Osteocyte (in vitro differentiated cells): Measurements from ENCODE around the gene MARF1. TPM values are rescaled to one million over a fixed set of nuclear protein-coding genes. Genes with fewer than 3 reads are reported as not detected.

Experiments used
- DNase-seq: peaks from one replicate; pipeline ENCODE4 v3.0.0; 2021; ENCODE audit warnings: mixed read lengths; ENCODE audit not compliant: unreplicated experiment; ENCODE audit errors: extremely low spot score
- H3K27ac Mint-ChIP-seq: one replicate; pipeline ENCODE4 v1.8.0; 2021; ENCODE audit warnings: mild to moderate bottlenecking, mixed read lengths; ENCODE audit not compliant: unreplicated experiment
- H3K27me3 Mint-ChIP-seq: one replicate; pipeline ENCODE4 v1.8.0; 2021; ENCODE audit warnings: mixed read lengths; ENCODE audit not compliant: unreplicated experiment
- H3K36me3 Mint-ChIP-seq: one replicate; pipeline ENCODE4 v1.8.0; 2021; ENCODE audit warnings: mixed read lengths; ENCODE audit not compliant: unreplicated experiment
- H3K4me1 Mint-ChIP-seq: one replicate; pipeline ENCODE4 v1.8.0; 2021; ENCODE audit warnings: mixed read lengths; ENCODE audit not compliant: unreplicated experiment
- H3K4me3 Mint-ChIP-seq: one replicate; pipeline ENCODE4 v1.8.0; 2021; ENCODE audit warnings: mild to moderate bottlenecking, moderate library complexity, mixed read lengths; ENCODE audit not compliant: unreplicated experiment
- H3K9me3 Mint-ChIP-seq: one replicate; pipeline ENCODE4 v1.8.0; 2021; ENCODE audit warnings: mixed read lengths; ENCODE audit not compliant: unreplicated experiment
- total RNA-seq: library from RNA; stranded (reverse); gene quantifications from 2 replicates; pipeline ENCODE4 v1.2.1, GENCODE V29; 2021
- TF ChIP-seq, protein P1 (sequence below): fragments of 200-600 bp; sonication (generic); IDR thresholded peaks from 2 replicates; pipeline ENCODE4 v1.5.0; 2021; ENCODE audit warnings: antibody characterized with exemption, mild to moderate bottlenecking, moderate library complexity

The MARF1 gene
- total RNA-seq, 1 donor from 2014 or later: 83.0 TPM

DNA sequence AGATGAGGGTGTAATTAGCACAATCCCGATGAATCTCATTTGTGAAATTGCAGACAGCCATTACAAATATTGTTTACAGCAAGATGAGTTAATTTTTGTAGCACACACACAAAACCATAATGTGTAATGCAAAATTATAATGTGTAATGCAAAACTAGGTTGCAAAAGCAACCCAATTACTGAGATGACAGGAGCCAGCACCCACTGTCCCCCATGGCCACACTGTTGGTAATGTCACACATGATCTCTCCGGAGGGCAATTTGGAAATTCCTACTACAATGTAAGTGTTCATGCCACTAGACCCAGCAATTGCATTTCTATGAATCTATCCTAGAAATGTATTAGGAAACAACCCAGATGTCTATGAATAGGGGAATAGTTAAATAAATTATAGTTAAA, 76.9 kb downstream of the MARF1 start:
- H3K4me3 Mint-ChIP-seq: no peak overlapping the region
- H3K36me3 Mint-ChIP-seq: peaks cover 16% of the 10 kb centered on the region
- no peak overlapping the region for H3K27ac Mint-ChIP-seq
- H3K27me3 Mint-ChIP-seq: no peaks in the 10 kb centered on the region
- no peak for DNase-seq
- H3K4me1 Mint-ChIP-seq: peaks cover 3% of the 10 kb centered on the region
- TF ChIP-seq, protein P1, sequence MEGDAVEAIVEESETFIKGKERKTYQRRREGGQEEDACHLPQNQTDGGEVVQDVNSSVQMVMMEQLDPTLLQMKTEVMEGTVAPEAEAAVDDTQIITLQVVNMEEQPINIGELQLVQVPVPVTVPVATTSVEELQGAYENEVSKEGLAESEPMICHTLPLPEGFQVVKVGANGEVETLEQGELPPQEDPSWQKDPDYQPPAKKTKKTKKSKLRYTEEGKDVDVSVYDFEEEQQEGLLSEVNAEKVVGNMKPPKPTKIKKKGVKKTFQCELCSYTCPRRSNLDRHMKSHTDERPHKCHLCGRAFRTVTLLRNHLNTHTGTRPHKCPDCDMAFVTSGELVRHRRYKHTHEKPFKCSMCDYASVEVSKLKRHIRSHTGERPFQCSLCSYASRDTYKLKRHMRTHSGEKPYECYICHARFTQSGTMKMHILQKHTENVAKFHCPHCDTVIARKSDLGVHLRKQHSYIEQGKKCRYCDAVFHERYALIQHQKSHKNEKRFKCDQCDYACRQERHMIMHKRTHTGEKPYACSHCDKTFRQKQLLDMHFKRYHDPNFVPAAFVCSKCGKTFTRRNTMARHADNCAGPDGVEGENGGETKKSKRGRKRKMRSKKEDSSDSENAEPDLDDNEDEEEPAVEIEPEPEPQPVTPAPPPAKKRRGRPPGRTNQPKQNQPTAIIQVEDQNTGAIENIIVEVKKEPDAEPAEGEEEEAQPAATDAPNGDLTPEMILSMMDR: no peak
- H3K9me3 Mint-ChIP-seq: no peaks in the 10 kb centered on the region

DNA sequence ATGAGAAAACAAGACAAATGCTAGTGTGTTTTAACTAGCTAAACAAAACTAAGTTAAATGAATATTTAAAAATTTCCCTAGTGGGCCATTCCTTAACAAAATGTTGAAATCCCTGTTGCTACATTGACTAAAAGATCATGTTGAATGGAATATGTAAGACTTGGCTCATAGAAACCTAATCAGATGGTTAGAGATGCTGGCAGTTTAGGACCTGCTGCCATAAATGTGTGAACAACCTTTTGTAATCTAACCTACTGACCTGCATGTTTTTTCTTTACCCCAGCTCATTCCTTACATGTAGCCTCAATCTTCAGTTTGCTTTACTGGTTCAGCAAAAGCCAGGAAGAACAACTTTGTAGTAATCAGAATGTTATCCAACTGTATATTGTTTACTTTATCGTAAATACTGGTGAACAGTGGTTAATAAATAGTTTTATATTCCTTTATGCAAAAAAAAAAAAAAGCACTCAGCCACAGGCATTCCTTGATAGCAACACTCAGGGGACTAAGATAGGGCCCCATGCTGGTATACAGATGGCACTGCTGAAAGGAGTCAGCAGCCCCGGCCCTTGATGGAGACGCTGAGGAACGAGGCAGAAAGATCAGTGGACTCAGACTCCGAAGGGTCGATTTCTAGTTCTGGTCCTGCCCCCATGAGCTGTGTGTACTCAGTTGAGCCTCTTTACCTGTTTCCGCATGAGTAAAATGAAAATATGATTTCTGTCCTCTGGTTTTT, 78.2 kb downstream of the MARF1 start:
- H3K9me3 Mint-ChIP-seq: no peaks in the 10 kb centered on the region
- H3K4me1 Mint-ChIP-seq: peaks cover 3% of the 10 kb centered on the region
- TF ChIP-seq, protein P1: no peak
- peaks cover 13% of the 10 kb centered on the region for H3K36me3 Mint-ChIP-seq
- no peak overlapping the region for H3K27ac Mint-ChIP-seq
- no peaks in the 10 kb centered on the region for H3K27me3 Mint-ChIP-seq
- H3K4me3 Mint-ChIP-seq: no peak overlapping the region
- no peak for DNase-seq

DNA sequence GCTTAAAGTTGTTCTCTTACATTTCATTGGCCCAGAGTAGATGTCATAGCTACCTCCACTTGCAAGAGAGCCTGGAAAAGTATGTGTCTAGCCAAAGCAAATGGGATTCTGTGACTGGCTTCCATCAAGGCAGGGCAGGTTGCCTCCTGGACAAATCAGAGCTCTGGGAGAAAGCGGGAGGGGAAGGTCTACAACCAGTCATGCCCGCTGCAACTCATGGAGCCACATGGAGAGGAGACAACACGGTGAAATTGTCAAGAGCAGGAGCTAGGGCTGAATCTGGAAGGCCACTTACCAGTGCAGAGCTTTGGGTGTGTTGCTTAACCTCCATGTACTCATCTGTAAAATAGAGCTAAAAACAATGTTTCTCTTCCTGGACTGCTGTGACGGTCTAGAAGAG, 83.8 kb downstream of the MARF1 start:
- Mint-ChIP-seq H3K4me1 (peaks cover 3% of the 10 kb centered on the region), H3K36me3 (peaks cover 9% of the 10 kb centered on the region), H3K27me3 (no peaks in the 10 kb centered on the region), H3K4me3 (no peak overlapping the region), H3K9me3 (no peaks in the 10 kb centered on the region), H3K27ac (no peak overlapping the region)
- no peak for DNase-seq
- TF ChIP-seq, protein P1: no peak

DNA sequence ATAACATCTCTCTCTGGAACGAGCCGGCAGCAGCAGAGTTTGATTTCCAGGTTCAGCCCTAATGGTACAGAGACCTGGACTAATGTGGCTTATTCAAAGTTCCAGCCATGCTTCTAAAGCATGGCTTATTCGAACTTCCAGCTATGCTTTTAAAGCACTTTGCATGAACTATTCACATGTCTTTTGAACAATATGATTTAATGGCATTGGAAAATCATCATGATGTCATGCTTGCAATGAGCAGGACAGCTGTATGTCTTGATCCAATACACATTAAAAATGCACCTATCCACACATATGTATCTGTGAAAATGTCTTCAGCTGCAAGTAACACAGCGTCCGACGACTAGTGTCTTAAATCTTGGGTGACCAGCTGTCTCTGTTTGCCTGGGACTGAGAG, 85.7 kb downstream of the MARF1 start:
- DNase-seq: no peak
- H3K4me3 Mint-ChIP-seq: no peak overlapping the region
- H3K27me3 Mint-ChIP-seq: no peaks in the 10 kb centered on the region
- H3K9me3 Mint-ChIP-seq: no peaks in the 10 kb centered on the region
- TF ChIP-seq, protein P1: no peak
- peaks cover 6% of the 10 kb centered on the region for H3K36me3 Mint-ChIP-seq
- H3K27ac Mint-ChIP-seq: no peak overlapping the region
- H3K4me1 Mint-ChIP-seq: no peaks in the 10 kb centered on the region

DNA sequence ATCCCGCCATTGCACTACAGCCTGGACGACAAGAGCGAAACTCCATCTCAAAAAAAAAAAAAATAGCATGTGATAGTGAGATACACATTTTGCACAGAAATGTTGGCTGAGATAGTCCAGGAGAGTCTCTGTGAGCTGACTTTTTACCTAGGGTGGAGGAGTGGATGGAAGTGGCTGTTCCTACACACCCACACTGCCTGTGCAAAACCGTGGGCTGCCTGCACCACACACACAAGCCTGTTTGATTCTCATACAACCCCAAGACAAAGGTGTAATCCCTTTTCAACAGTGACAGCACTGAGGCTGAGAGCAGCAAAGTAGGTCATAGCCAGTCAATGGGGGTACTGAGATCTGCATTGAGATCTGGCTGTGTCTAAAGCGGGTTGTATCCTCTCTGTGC, 86.8 kb downstream of the MARF1 start:
- no peak overlapping the region for H3K27ac Mint-ChIP-seq
- no peaks in the 10 kb centered on the region for H3K4me1 Mint-ChIP-seq
- no peak for DNase-seq
- H3K36me3 Mint-ChIP-seq: peaks cover 6% of the 10 kb centered on the region
- H3K27me3 Mint-ChIP-seq: no peaks in the 10 kb centered on the region
- no peaks in the 10 kb centered on the region for H3K9me3 Mint-ChIP-seq
- no peak overlapping the region for H3K4me3 Mint-ChIP-seq
- TF ChIP-seq, protein P1: no peak
